Cerebellar nuclear complex (tissue), 1 donor: ENCODE measurements around the gene USP7.
"Not testable (repeated sequence)": the region's sequence is repeated elsewhere in the genome, so short reads cannot be mapped to it uniquely, and the experiment has no call there.

ENCODE experiments used
- DNase-seq, 2 experiments: peaks; one replicate each; lab custom pipeline; 2025; lab: John Stamatoyannopoulos, UW

USP7 gene

DNA sequence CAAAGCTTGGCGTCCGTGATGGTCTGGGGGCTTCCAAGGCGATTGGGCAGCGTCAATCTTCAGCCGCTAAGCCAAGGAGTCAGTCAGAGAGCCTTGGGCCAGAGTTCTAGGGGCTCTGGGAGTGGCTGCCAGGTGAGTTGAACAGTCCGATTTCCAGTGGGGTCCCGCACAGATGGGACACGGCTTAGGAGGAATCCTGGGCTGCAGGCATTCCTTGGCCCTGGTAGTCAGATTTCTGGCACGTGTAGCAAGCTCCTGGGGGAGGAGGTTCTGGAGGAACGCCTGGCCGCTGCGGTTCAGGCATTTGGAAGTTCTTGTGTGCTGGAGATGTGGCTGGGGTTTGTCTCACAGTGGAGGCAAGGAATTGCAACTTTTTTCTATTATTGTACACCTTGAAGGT lies 120.4 kb downstream of the USP7 start:
- not testable (repeated sequence) for DNase-seq
